Measurements from ENCODE around the gene CD81.

The CD81 gene

GRCh38 chr11:2410616-2411015 is 33.5 kb downstream of the CD81 start:
- no peak for TF ChIP-seq CSDC2 (CRISPR knock-in tag; IDR thresholded peaks at IDR 0.05)
- no peak for TF ChIP-seq POU6F1 (CRISPR knock-in tag; IDR thresholded peaks at IDR 0.05; ENCODE audit: borderline replicate concordance, low read depth)
- no peak for TF ChIP-seq PATZ1 (CRISPR knock-in tag; IDR thresholded peaks at IDR 0.05; ENCODE audit: borderline replicate concordance)
- TF ChIP-seq ESRRG (CRISPR knock-in tag; IDR thresholded peaks at IDR 0.05): no peak
- no peak for TF ChIP-seq ZFP3 (CRISPR knock-in tag; IDR thresholded peaks at IDR 0.05)
- no peak for TF ChIP-seq CREB5 (CRISPR knock-in tag; IDR thresholded peaks at IDR 0.05; ENCODE audit: low read depth)
- no peak for TF ChIP-seq SNAI2 (CRISPR knock-in tag; IDR thresholded peaks at IDR 0.05)
- TF ChIP-seq TCF4 (CRISPR knock-in tag; IDR thresholded peaks at IDR 0.05; ENCODE audit: borderline replicate concordance): no peak
- TF ChIP-seq ZNF70 (CRISPR knock-in tag; IDR thresholded peaks at IDR 0.05): no peak
- TF ChIP-seq ZFP30 (CRISPR knock-in tag; IDR thresholded peaks at IDR 0.05): no peak
- no peak for TF ChIP-seq ARNTL (CRISPR knock-in tag; IDR thresholded peaks at IDR 0.05; ENCODE audit: borderline replicate concordance, low read depth)
- no peak for TF ChIP-seq CSRNP3 (CRISPR knock-in tag; IDR thresholded peaks at IDR 0.05)
- no peak for TF ChIP-seq ZNF8 (CRISPR knock-in tag; IDR thresholded peaks at IDR 0.05)
- no peak for TF ChIP-seq TOX (CRISPR knock-in tag; IDR thresholded peaks at IDR 0.05; ENCODE audit: borderline replicate concordance)
- TF ChIP-seq RARB (CRISPR knock-in tag; IDR thresholded peaks at IDR 0.05): no peak
- TF ChIP-seq ZC3H10 (CRISPR knock-in tag; IDR thresholded peaks at IDR 0.05): no peak
- no peak for ATAC-seq

GRCh38 chr11:2411446-2412305 is 34.6 kb downstream of the CD81 start:
- ATAC-seq: no peak
- no peak for TF ChIP-seq ZC3H10 (CRISPR knock-in tag; IDR thresholded peaks at IDR 0.05)
- TF ChIP-seq SNAI2 (CRISPR knock-in tag; IDR thresholded peaks at IDR 0.05): no peak
- TF ChIP-seq TSHZ2 (CRISPR knock-in tag; IDR thresholded peaks at IDR 0.05): no peak
- TF ChIP-seq GLIS3 (CRISPR knock-in tag; IDR thresholded peaks at IDR 0.05): no peak
- no peak for TF ChIP-seq ARNTL (CRISPR knock-in tag; IDR thresholded peaks at IDR 0.05; ENCODE audit: borderline replicate concordance, low read depth)
- no peak for TF ChIP-seq TOX (CRISPR knock-in tag; IDR thresholded peaks at IDR 0.05; ENCODE audit: borderline replicate concordance)
- TF ChIP-seq ZFP30 (CRISPR knock-in tag; IDR thresholded peaks at IDR 0.05): no peak
- no peak for TF ChIP-seq ZFP3 (CRISPR knock-in tag; IDR thresholded peaks at IDR 0.05)
- no peak for TF ChIP-seq PATZ1 (CRISPR knock-in tag; IDR thresholded peaks at IDR 0.05; ENCODE audit: borderline replicate concordance)
